Neural cell (in vitro differentiated cells): ENCODE measurements around the gene CARD6. TPM values are rescaled to one million over a fixed set of nuclear protein-coding genes. Genes with fewer than 3 reads are reported as not detected.

ENCODE experiments used
- H2AFZ ChIP-seq: fragments of 200-600, 300-800 bp; sonication (generic), shearing (Covaris generic); 2 replicates; pipeline ENCODE4 v1.6.0; 2014; ENCODE audit warnings: low read depth, mild to moderate bottlenecking, antibody characterized with exemption, low read length, moderate library complexity
- H3F3A ChIP-seq: fragments of 200-600 bp; shearing (Covaris generic); 2 replicates; pipeline ENCODE4 v1.6.1; 2016; ENCODE audit warnings: mild to moderate bottlenecking, moderate library complexity, mixed read lengths, antibody characterized with exemption, low read length; ENCODE audit not compliant: insufficient read depth, poor library complexity, severe bottlenecking
- H3K27ac ChIP-seq: fragments of 200-600, 300-800 bp; sonication (generic), shearing (Covaris generic); 2 replicates; pipeline ENCODE4 v1.5.1; 2014; ENCODE audit warnings: mild to moderate bottlenecking, low read length, moderate library complexity
- H3K27me3 ChIP-seq: fragments of 300-800, 200-600 bp; sonication (generic), shearing (Covaris generic); 2 replicates; pipeline ENCODE4 v1.6.0; 2014; ENCODE audit warnings: mild to moderate bottlenecking, low read depth, low read length, moderate library complexity; ENCODE audit not compliant: insufficient read depth
- H3K36me3 ChIP-seq: fragments of 300-800, 200-600 bp; sonication (generic), shearing (Covaris generic); 2 replicates; pipeline ENCODE4 v1.5.1; 2014; ENCODE audit warnings: mild to moderate bottlenecking, antibody characterized with exemption, low read length, moderate library complexity; ENCODE audit not compliant: insufficient read depth
- H3K4me2 ChIP-seq: fragments of 300-800, 200-600 bp; sonication (generic), shearing (Covaris generic); 2 replicates; pipeline ENCODE4 v1.6.0; 2014; ENCODE audit warnings: mild to moderate bottlenecking, low read length
- H3K4me3 ChIP-seq: fragments of 300-800, 200-600 bp; sonication (generic), shearing (Covaris generic); 2 replicates; pipeline ENCODE4 v1.5.1; 2014; ENCODE audit warnings: mild to moderate bottlenecking, low read length, moderate library complexity
- H3K79me2 ChIP-seq: fragments of 200-600 bp; shearing (Covaris generic); replicated peaks from 2 replicates; pipeline ENCODE4 v1.6.0; 2014; ENCODE audit warnings: mild to moderate bottlenecking, low read length, moderate library complexity; ENCODE audit not compliant: insufficient read depth
- H3K9ac ChIP-seq: fragments of 300-800, 200-600 bp; sonication (generic), shearing (Covaris generic); 2 replicates; pipeline ENCODE4 v1.6.1; 2016; ENCODE audit warnings: mild to moderate bottlenecking, low read length, mixed read lengths
- H3K9me2 ChIP-seq: fragments of 200-600 bp; shearing (Covaris generic); 2 replicates; pipeline ENCODE4 v1.6.1; 2016; ENCODE audit warnings: mild to moderate bottlenecking, low read length, mixed read lengths; ENCODE audit not compliant: insufficient read depth
- H3K9me3 ChIP-seq: fragments of 200-600, 300-800 bp; sonication (generic), shearing (Covaris generic); 2 replicates; pipeline ENCODE4 v1.6.1; 2016; ENCODE audit warnings: mild to moderate bottlenecking, mixed run types, low read length, moderate library complexity, mixed read lengths
- H4K20me1 ChIP-seq: fragments of 200-600 bp; shearing (Covaris generic); 2 replicates; pipeline ENCODE4 v1.6.1; 2016; ENCODE audit warnings: mild to moderate bottlenecking, mixed run types; ENCODE audit not compliant: insufficient read depth
- CTCF ChIP-seq: fragments of 450-650 bp; IDR thresholded peaks from 2 replicates; pipeline ENCODE4 v1.5.1; 2014; ENCODE audit warnings: antibody characterized with exemption, mild to moderate bottlenecking, moderate library complexity; ENCODE audit not compliant: poor library complexity, severe bottlenecking
- EP300 ChIP-seq: fragments of 450-650 bp; conservative IDR thresholded peaks from 2 replicates; pipeline ENCODE4 v1.6.1; 2014; ENCODE audit warnings: antibody characterized with exemption, mild to moderate bottlenecking, moderate library complexity; ENCODE audit not compliant: poor library complexity, severe bottlenecking
- EZH2 ChIP-seq: fragments of 200-600, 300-800 bp; shearing (Covaris generic), sonication (generic); IDR thresholded peaks from 2 replicates; pipeline ENCODE4 v1.6.1; 2014; ENCODE audit warnings: antibody characterized with exemption, low read length, borderline replicate concordance, mild to moderate bottlenecking; ENCODE audit not compliant: insufficient read depth, poor library complexity, severe bottlenecking
- MXI1 ChIP-seq: fragments of 450-650 bp; conservative IDR thresholded peaks from 2 replicates; pipeline ENCODE4 v1.6.1; 2014; ENCODE audit warnings: antibody characterized with exemption, mild to moderate bottlenecking; ENCODE audit not compliant: poor library complexity, severe bottlenecking
- POLR2AphosphoS5 ChIP-seq: IDR thresholded peaks from 2 replicates; pipeline ENCODE4 v1.6.1; 2012
- RAD21 ChIP-seq: fragments of 450-650 bp; conservative IDR thresholded peaks from 2 replicates; pipeline ENCODE4 v1.6.1; 2014; ENCODE audit warnings: antibody characterized with exemption, mild to moderate bottlenecking, moderate library complexity
- REST ChIP-seq: IDR thresholded peaks from 2 replicates; pipeline ENCODE4 v1.6.1; 2012; ENCODE audit warnings: borderline replicate concordance
- SMC3 ChIP-seq: fragments of 450-650 bp; conservative IDR thresholded peaks from 2 replicates; pipeline ENCODE4 v1.6.1; 2014; ENCODE audit warnings: antibody characterized with exemption, mild to moderate bottlenecking, moderate library complexity; ENCODE audit not compliant: poor library complexity
- TAF1 ChIP-seq: IDR thresholded peaks from 2 replicates; pipeline ENCODE4 v1.6.1; 2012; ENCODE audit warnings: low read depth
- polyA plus RNA-seq: library from polyadenylated mRNA; depleted of rRNA; stranded (reverse); fragments of >200 nt; gene quantifications from 2 replicates; pipeline ENCODE4 v1.2.3, GENCODE V29; 2014

The CARD6 gene
- polyA plus RNA-seq, 1 donor from 2014 or later, result 0.06 TPM

DNA sequence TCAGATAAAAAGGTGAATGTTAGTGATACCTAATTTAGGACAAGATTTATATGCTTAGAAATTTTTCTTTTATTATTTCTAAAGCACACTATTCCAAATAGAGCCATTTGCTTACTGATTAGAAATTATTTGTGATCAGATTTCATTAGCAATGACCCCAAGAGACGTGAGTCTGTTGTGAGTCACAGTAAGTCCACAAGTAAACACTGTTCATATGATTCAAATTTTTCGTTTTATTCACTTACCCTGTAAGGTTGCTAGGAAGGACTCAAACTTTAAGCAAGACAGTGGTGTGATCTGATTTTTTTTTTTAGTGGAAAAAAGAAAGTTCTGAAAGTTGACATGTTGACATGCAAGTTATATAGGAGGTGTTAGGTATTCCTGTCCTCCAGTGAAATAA, 1.2 kb downstream of the CARD6 start:
- Histone ChIP-seq H3K9me3 (no peaks in the 10 kb centered on the region), H4K20me1 (no peaks in the 10 kb centered on the region), H3F3A (no peaks in the 10 kb centered on the region), H3K4me3 (no peak overlapping the region), H3K36me3 (no peaks in the 10 kb centered on the region), H2AFZ (no peak overlapping the region), H3K79me2 (no peaks in the 10 kb centered on the region), H3K9ac (no peak overlapping the region), H3K27ac (no peak overlapping the region), H3K4me2 (no peak overlapping the region), H3K27me3 (no peaks in the 10 kb centered on the region), H3K9me2 (no peaks in the 10 kb centered on the region)
- TF ChIP-seq MXI1, result no peak

DNA sequence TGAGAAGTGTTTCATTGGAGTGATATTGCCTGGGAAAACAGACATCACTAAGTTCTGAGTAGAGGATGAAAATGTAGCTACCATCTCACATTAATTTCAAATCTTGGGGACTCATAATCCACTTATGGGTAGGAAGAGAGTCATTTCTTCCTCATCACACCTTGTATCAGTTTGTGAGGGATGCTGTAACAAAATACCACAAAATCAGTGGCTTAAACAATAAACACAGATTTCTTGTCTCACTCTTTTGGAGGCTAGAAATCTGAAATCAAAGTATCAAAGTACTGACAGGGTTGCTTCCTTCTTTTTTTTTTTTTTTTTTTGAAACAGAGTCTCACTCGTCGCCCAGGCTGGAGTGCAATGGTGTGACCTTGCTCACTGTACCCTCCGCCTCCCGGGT, 3.4 kb downstream of the CARD6 start:
- no peaks in the 10 kb centered on the region for H3K79me2 ChIP-seq
- H2AFZ ChIP-seq, result no peak overlapping the region
- H3K9me3 ChIP-seq, result no peaks in the 10 kb centered on the region

More for the DNA sequence above, 3.4 kb downstream of the CARD6 start:
- Histone ChIP-seq H3K27ac (no peak overlapping the region), H3F3A (no peaks in the 10 kb centered on the region), H3K9me2 (no peaks in the 10 kb centered on the region), H3K27me3 (no peaks in the 10 kb centered on the region), H3K4me3 (no peak overlapping the region), H3K4me2 (no peak overlapping the region), H3K9ac (no peak overlapping the region), H3K36me3 (no peaks in the 10 kb centered on the region), H4K20me1 (no peaks in the 10 kb centered on the region)
- TF ChIP-seq EP300 (no peak), SMC3 (no peak), CTCF (no peak), REST (no peak), POLR2AphosphoS5 (no peak), RAD21 (no peak), MXI1 (no peak), EZH2 (no peak), TAF1 (no peak)
